CD14-positive monocyte (primary cell): Measurements from ENCODE around the gene EPHA8. TPM values are rescaled to one million over a fixed set of nuclear protein-coding genes. Genes with fewer than 3 reads are reported as not detected.
A peak's percentile ranks its signal among the peaks of the same experiment; 100 is the strongest.

ENCODE experiments used
- DNase-seq, 3 donors: peaks; one replicate each; pipeline ENCODE4 v3.0.0-alpha.2; 2011 to 2022
- H2AFZ ChIP-seq: 2 replicates; pipeline ENCODE4 v1.6.0; 2012; ENCODE audit warnings: mild to moderate bottlenecking, low read depth, low read length, inconsistent platforms; ENCODE audit not compliant: insufficient read depth, poor library complexity, severe bottlenecking
- H3K27ac ChIP-seq, 2 donors: 1 replicate in 1 of 2; 2 replicates in 1 of 2; pipeline ENCODE4 v1.5.1; 2012 to 2013; ENCODE audit warnings: low read length in 2 of 2, control low read depth in 1 of 2, inconsistent platforms in 1 of 2, low read depth in 1 of 2, mild to moderate bottlenecking in 1 of 2
- H3K27me3 ChIP-seq, 2 donors: one replicate each; pipeline versions ENCODE4 v1.6.0 to v1.6.1; 2011 to 2013; ENCODE audit warnings: low read length in 2 of 2; ENCODE audit not compliant: control insufficient read depth in 2 of 2, insufficient read depth in 2 of 2
- H3K36me3 ChIP-seq, 2 donors: replicated peaks in 1 of 2; 1 replicate in 1 of 2; 2 replicates in 1 of 2; pipeline versions ENCODE4 v1.5.1 to v1.6.1; 2012 to 2013; ENCODE audit warnings: low read length in 2 of 2, control low read depth in 1 of 2, inconsistent platforms in 1 of 2, mild to moderate bottlenecking in 1 of 2; ENCODE audit not compliant: insufficient read depth in 2 of 2, control insufficient read depth in 1 of 2
- H3K4me1 ChIP-seq, 2 donors: 1 replicate in 1 of 2; 2 replicates in 1 of 2; pipeline versions ENCODE4 v1.5.1 to v1.6.1; 2012 to 2013; ENCODE audit warnings: low read length in 2 of 2, control low read depth in 1 of 2, inconsistent platforms in 1 of 2, mild to moderate bottlenecking in 1 of 2, moderate library complexity in 1 of 2; ENCODE audit not compliant: insufficient read depth in 2 of 2, control insufficient read depth in 1 of 2
- H3K4me2 ChIP-seq: replicated peaks from 2 replicates; pipeline ENCODE3; 2012; ENCODE audit warnings: low read length, moderate library complexity, mild to moderate bottlenecking; ENCODE audit not compliant: poor library complexity, severe bottlenecking; ENCODE audit errors: extremely low read depth
- H3K4me3 ChIP-seq, 3 experiments: fragments of 200-600 bp in 1 of 3; sonication (generic) in 1 of 3; replicated peaks in 1 of 3; 1 replicate in 2 of 3; 2 replicates in 1 of 3; pipeline ENCODE4 v1.5.1; 2011 to 2013; ENCODE audit warnings: low read length in 3 of 3, mild to moderate bottlenecking in 3 of 3, control low read depth in 2 of 3, low read depth in 2 of 3, inconsistent platforms in 1 of 3, moderate library complexity in 1 of 3
- H3K79me2 ChIP-seq: 2 replicates; pipeline ENCODE4 v1.6.0; 2012; ENCODE audit warnings: mild to moderate bottlenecking, control low read depth, inconsistent platforms, low read length, moderate library complexity; ENCODE audit not compliant: insufficient read depth
- H3K9ac ChIP-seq: 2 replicates; pipeline ENCODE4 v1.6.0; 2017; ENCODE audit warnings: low read length, mild to moderate bottlenecking; ENCODE audit not compliant: insufficient read depth, poor library complexity, severe bottlenecking
- H3K9me3 ChIP-seq, 2 donors: replicated peaks in 1 of 2; 1 replicate in 1 of 2; 2 replicates in 1 of 2; pipeline versions ENCODE4 v1.5.1 to v1.6.1; 2012 to 2013; ENCODE audit warnings: low read length in 2 of 2, control low read depth in 1 of 2; ENCODE audit not compliant: control insufficient read depth in 1 of 2, insufficient read depth in 1 of 2
- H4K20me1 ChIP-seq: 2 replicates; pipeline ENCODE4 v1.6.0; 2012; ENCODE audit warnings: mild to moderate bottlenecking, low read length, control low read depth, moderate library complexity; ENCODE audit not compliant: insufficient read depth
- H3K27ac Mint-ChIP-seq, 7 donors: one replicate each; pipeline ENCODE4 v1.8.0; 2020; ENCODE audit warnings: mild to moderate bottlenecking in 7 of 7, mixed read lengths in 7 of 7, moderate library complexity in 6 of 7, inconsistent platforms in 2 of 7
- H3K27me3 Mint-ChIP-seq, 3 donors: one replicate each; pipeline ENCODE4 v1.8.0; 2021 to 2022; ENCODE audit warnings: low read depth in 3 of 3, mild to moderate bottlenecking in 3 of 3, mixed read lengths in 3 of 3, moderate library complexity in 3 of 3, inconsistent platforms in 1 of 3
- H3K36me3 Mint-ChIP-seq, 2 donors: one replicate each; pipeline ENCODE4 v1.8.0; 2020; ENCODE audit warnings: mixed read lengths in 2 of 2, inconsistent platforms in 1 of 2, mild to moderate bottlenecking in 1 of 2
- H3K4me1 Mint-ChIP-seq: one replicate; pipeline ENCODE4 v1.8.0; 2020; ENCODE audit warnings: mild to moderate bottlenecking, mixed read lengths
- H3K4me3 Mint-ChIP-seq, 2 donors: one replicate each; pipeline ENCODE4 v1.8.0; 2020; ENCODE audit warnings: mild to moderate bottlenecking in 2 of 2, mixed read lengths in 2 of 2, moderate library complexity in 1 of 2
- H3K9me3 Mint-ChIP-seq, 7 donors: one replicate each; pipeline ENCODE4 v1.8.0; 2020 to 2022; ENCODE audit warnings: mixed read lengths in 7 of 7, mild to moderate bottlenecking in 6 of 7, moderate library complexity in 6 of 7, inconsistent platforms in 2 of 7
- CTCF ChIP-seq: fragments of 200-600 bp; IDR thresholded peaks from one replicate; pipeline ENCODE4 v1.8.0; 2022; ENCODE audit warnings: antibody characterized with exemption, mild to moderate bottlenecking
- WGBS: methylation state at CpG from one replicate; pipeline ENCODE4 v1.1.5; 2013; ENCODE audit warnings: missing lambda C conversion rate; ENCODE audit not compliant: insufficient coverage; 5-methylcytosine and 5-hydroxymethylcytosine counted together
- intact Hi-C, 2 donors: fragments of 100-400 bp; cut with micrococcal nuclease; formaldehyde crosslinking; loops; one replicate each; pipeline versions ENCODE4 v1.15.0 to v1.15.1; 2023
- polyA plus RNA-seq, 3 donors: library from polyadenylated mRNA; depleted of rRNA in 1 of 3; unstranded in 2 of 3; stranded (reverse) in 1 of 3; fragments of 300-500 nt in 2 of 3; fragments of >200 nt in 1 of 3; fragmentation: Illumina TruSeq in 2 of 3; gene quantifications; 1 replicate in 2 of 3; 2 replicates in 1 of 3; pipeline ENCODE4 v1.2.3, GENCODE V29; 2012 to 2021

Gene EPHA8
- polyA plus RNA-seq, 3 donors, result 0.04 TPM; not detected in 2

GRCh38 chr1:22609291-22609690, 46.0 kb downstream of the EPHA8 start:
- Histone ChIP-seq H3K27ac (no peak overlapping the region), H3K4me1 (no peaks in the 10 kb centered on the region), H2AFZ (no peak overlapping the region), H3K36me3 (no peaks in the 10 kb centered on the region), H3K4me3 (no peak overlapping the region), H3K9me3 (no peaks in the 10 kb centered on the region), H3K27me3 (peaks cover 0 to 3% of the 10 kb centered on the region in 2 donors), H4K20me1 (no peaks in the 10 kb centered on the region), H3K4me2 (no peak overlapping the region), H3K9ac (no peak overlapping the region), H3K79me2 (no peaks in the 10 kb centered on the region)
- TF ChIP-seq CTCF, result no peak
- intact Hi-C loops, result no loop called here
- peak overlapping the region in 1 of 7 donors; percentile 25 for H3K27ac Mint-ChIP-seq
- H3K4me3 Mint-ChIP-seq, result no peak overlapping the region
- no peaks in the 10 kb centered on the region for H3K36me3 Mint-ChIP-seq
- H3K9me3 Mint-ChIP-seq, result no peaks in the 10 kb centered on the region
- H3K4me1 Mint-ChIP-seq, result no peaks in the 10 kb centered on the region
- no peak for DNase-seq
- 40% methylated on average over 3 of the region's 6 CpGs for WGBS
- peaks cover 13 to 28% (median 23%) of the 10 kb centered on the region in 3 donors for H3K27me3 Mint-ChIP-seq

GRCh38 chr1:22611530-22611947, 48.2 kb downstream of the EPHA8 start:
- Mint-ChIP-seq H3K36me3 (no peaks in the 10 kb centered on the region), H3K4me3 (no peak overlapping the region), H3K9me3 (no peaks in the 10 kb centered on the region), H3K4me1 (no peaks in the 10 kb centered on the region), H3K27me3 (peaks cover 13 to 25% (median 18%) of the 10 kb centered on the region in 3 donors), H3K27ac (no peak overlapping the region)
- Histone ChIP-seq H3K9me3 (no peaks in the 10 kb centered on the region), H2AFZ (no peak overlapping the region), H3K4me1 (no peaks in the 10 kb centered on the region), H3K4me3 (no peak overlapping the region), H3K9ac (no peak overlapping the region), H4K20me1 (no peaks in the 10 kb centered on the region), H3K27me3 (no peaks in the 10 kb centered on the region), H3K4me2 (no peak overlapping the region), H3K79me2 (no peaks in the 10 kb centered on the region), H3K27ac (no peak overlapping the region), H3K36me3 (no peaks in the 10 kb centered on the region)
- WGBS, result 8% methylated on average over 4 of the region's 7 CpGs
- no peak for DNase-seq
- no peak for TF ChIP-seq CTCF
- intact Hi-C loops, result no loop called here
